NCI-H2196 treated with DMSO at 0.1 percent for 48 hours (cell line): ENCODE data around the gene TMED8.
"Not testable (repeated sequence)": the region's sequence is repeated elsewhere in the genome, so short reads cannot be mapped to it uniquely, and the experiment has no call there.

Experiments
- DNase-seq: peaks from one replicate; lab custom pipeline; 2025; ENCODE audit not compliant: unreplicated experiment; lab: John Stamatoyannopoulos, UW

Gene TMED8

DNA sequence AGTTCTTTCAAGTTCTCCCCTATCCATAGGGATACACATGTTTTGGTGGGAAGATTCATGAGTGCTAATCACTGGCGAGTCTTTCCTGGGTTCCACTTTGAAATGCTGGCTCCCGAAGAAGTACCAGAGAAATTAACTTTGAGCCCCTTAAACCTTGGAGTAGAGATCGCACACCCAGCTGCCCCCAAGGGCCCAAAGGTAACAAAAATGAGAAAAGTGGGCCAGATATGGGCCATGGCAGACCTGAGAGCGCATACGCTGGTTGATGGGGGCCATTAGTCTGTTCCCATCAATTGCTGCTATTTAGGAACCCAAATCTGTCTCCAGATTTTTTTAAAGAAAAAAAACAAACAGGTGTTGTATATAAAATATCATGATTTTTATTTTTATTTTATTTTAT lies 53.9 kb downstream of the TMED8 start:
- DNase-seq: no peak

DNA sequence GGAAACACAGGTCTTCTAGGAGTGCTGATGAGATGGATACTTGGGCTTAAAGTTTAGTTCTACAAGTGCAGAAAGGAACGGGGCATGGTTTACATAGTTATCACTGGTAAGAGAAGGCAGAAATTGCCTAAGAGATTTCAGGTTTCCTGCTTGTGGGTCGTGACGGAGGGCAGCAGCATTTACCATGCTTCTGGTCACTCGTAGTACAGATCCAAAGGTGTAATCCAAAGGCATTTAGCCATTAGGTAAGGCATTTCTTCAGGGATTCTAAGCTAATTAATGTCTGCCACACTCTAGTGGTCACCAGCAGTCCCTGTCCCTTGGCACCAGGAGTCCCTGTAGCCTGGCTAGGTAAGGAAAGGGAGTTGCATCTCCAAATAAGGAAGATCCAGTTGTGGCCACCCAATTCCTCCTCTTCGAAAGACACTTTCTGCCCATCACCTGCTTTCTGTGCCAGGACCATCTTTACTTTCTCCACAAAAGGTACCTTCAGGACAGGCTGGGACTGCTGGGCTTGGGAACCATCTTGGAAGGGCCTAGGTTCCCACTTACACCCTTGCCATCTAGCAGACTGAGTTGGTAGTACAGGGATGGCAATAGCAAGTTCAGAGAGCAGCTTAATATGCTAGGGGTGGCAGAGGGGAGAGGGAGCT lies 54.5 kb downstream of the TMED8 start:
- DNase-seq: no peak

- peak; percentile 89 for DNase-seq
Measured at GRCh38 chr14:77320238-77320935, 56.5 kb downstream of the TMED8 start, which contains the start of gene POMT2. Gene POMT2, minus strand, starts transcription at chr14:77320883. Its CDS starts 202 bp downstream, at chr14:77320681.

- DNase-seq: no peak
Measured at GRCh38 chr14:77319422-77319821, 57.5 kb downstream of the TMED8 start.

- DNase-seq: not testable (repeated sequence)
Measured at GRCh38 chr14:77318756-77319155, 58.1 kb downstream of the TMED8 start.

DNA sequence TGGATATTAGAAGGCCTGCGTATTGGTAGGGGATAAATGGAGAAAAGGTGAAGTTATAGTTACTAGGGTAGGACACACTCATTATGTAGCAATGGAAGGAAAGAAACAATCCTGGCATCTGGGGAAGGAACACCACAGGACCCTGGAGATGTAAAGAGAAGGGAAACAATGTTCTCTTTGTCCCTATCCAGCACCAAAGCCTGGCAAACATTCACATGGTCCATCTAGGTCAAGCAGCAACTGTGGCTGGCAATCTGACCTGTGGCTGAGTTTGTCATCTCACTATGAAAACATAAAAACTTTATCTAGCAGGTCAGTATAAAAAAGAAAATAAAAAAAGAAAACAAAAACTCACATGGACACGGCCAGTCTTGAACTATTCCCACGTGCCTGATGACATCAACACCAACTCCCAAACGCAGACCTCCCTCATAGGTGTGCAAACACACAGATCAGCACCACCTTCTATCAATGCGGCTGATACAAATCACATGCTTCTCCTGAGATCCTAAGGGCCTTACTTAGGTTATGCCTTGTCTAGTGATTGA lies 58.8 kb downstream of the TMED8 start:
- no peak for DNase-seq

GRCh38 chr14:77316872-77317301 lies 60.0 kb downstream of the TMED8 start:
- peak; percentile 61 for DNase-seq

- DNase-seq: no peak
Measured at GRCh38 chr14:77316195-77316505, 60.7 kb downstream of the TMED8 start.

- no peak for DNase-seq
Measured at GRCh38 chr14:77314539-77315457, 62.1 kb downstream of the TMED8 start.

DNA sequence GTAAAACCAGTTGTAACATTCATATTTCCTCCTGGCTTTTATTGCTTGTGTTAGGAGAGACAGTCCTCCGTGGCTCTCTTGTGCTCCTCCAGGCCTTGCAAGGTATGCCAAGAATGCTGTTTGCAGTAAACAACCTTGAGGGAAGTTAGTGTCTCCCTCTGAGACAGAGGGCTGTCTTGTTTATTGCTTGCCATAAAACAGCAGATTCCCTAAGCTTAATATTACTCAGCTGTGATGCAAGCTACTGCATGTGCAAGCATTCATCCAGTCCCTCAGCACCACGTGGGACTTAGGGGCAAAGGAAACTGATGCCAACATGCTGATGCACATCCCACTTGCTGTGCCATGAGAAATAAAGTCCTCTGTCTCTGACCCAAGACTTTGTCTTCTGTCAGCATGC lies 62.9 kb downstream of the TMED8 start:
- DNase-seq: no peak

DNA sequence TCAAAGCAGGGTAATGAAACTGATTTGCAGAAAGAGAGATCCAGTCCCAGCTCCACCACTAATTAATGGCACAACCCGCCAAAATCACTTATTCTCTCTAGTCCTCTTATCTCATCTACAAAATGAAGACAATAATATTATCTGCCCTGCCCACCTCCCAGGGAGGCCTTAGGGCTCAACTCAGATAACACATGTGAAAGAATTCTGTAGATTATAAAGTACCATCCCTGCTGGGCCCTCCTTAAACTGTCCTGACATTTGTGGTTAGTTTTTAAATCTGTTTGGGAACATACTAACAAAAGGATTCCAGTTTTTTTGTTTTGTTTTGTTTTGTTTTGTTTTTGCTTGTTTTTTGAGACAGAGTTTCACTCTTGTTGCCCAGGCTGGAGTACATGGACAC lies 63.5 kb downstream of the TMED8 start:
- DNase-seq: no peak

- DNase-seq: no peak
Measured at GRCh38 chr14:77311217-77311616, 65.7 kb downstream of the TMED8 start.

GRCh38 chr14:77310026-77310425 lies 66.9 kb downstream of the TMED8 start:
- DNase-seq: no peak

GRCh38 chr14:77309131-77309530 lies 67.8 kb downstream of the TMED8 start:
- DNase-seq: no peak

DNA sequence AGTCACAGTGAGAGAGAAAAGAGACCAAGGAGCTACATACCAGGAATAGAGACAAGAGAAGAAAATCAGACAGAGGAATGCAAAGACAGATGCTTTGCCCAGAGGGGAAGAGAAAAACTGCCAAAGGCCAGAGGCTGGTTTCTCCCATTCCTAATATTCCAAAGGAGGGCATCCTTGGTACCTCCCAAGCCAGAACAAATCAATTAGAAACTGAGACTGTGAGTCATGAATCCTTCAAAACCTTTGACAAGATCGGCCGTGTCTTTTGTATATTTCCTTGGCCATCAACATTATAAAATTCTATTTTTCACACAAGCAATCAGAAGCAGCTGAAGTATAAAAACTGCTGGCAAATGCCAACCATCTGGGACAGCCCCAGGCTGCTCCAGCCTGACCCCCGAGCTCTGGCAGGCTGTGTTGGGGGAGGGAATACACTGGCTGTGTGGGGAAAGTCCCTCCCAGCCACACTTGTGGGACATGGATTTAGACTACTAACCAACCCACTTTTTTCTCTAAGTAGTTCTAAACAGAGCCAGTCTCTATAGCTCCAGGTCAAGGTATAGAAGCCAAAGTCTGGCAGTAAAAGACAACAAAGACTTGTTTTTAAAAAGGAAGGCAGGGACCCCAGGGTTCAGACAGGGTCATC lies 69.9 kb downstream of the TMED8 start:
- no peak for DNase-seq

DNA sequence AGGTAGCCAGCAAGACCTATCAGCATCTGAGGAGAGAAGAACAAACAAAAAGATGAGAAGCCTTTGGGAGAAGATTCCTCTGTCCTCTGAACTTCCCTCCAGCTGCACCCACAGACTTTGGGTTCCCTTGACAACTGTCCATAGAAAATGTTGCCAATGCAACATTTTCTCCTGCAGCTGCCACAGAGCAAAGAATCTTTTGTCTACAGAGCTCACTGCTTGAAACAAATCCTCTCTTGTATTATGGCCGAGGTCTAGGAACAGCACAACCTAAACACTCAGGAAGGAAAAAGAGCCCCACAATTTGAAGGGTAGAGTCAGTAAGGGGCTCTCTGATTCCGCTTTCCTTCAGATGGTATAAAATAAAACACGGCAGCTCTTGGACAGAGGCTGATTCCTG lies 70.5 kb downstream of the TMED8 start:
- no peak for DNase-seq

- no peak for DNase-seq
Measured at GRCh38 chr14:77305696-77306095, 71.2 kb downstream of the TMED8 start.

DNA sequence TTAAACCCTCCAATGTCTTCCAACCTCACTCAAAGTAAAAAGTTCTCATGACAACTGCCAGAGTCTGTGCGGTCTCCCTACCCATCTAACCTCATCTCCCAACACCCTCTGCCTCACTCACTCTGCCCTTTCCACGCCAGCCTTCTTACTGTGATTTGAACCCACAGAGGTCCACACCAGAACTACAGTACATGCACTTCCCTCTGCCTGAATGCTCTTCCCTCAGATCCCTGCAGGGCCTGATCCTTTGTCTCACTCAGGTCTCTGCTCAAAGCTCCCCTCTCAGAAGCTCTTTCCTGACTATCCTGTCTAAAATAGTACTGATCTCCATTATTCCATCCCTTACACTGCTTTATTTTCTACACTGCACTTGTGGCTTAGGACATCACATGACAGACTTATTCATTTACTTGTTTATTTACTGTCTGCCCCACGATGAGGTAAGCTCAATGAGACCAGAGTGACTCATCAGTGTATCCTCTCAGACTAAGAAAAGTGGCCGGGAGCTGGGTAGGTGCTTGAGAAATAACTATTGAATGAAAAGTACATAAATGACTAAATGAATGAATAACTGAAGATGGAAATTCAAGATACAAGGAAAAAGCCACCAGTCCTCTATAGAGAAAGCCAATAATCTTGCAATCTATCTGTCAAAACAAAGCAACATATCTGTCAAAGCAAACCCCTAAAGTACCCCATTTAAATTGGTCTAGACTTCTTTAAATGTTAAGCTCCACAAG lies 73.3 kb downstream of the TMED8 start:
- DNase-seq: peak; percentile 69

- DNase-seq: no peak
Measured at GRCh38 chr14:77302926-77303325, 74.0 kb downstream of the TMED8 start.

DNA sequence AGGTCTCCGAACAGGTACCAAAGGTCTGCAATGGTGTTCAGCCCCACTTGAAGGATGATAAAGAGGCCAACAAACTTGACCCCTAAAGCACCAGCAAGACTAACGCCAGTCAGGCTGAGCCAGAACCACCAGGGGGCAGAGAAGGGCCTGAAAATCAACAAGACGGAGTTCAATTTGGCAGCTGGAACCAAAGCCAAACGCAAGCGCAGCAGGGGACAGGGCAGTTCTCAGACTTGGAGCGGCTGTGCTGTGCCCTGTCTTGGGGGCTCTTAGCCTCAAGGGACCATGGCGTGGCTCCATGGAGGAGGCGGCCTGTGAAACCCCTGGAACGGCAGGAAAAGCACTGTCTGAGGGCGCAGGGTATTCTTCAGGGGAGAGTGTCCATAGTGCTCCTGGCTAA lies 75.8 kb downstream of the TMED8 start:
- DNase-seq: peak; percentile 44
